B cell (primary cell): ENCODE measurements around the gene GALR3. TPM values are rescaled to one million over a fixed set of nuclear protein-coding genes. Genes with fewer than 3 reads are reported as not detected.

ENCODE experiments used
- ATAC-seq: fragments of 200-7000 bp; cut with Tn5 transposase; one replicate; pipeline ENCODE4 v1.10.0; 2021; ENCODE audit warnings: low read depth, mild to moderate bottlenecking, moderate number of reproducible peaks, moderate library complexity
- CTCF ChIA-PET: fragments of 350-600 bp; sonication (Branson Sonifier 250); formaldehyde crosslinking; loops from one replicate; lab custom pipeline; 2021; ENCODE audit warnings: antibody characterized with exemption, inconsistent platforms; lab: Charles Lee
- POLR2A ChIA-PET: fragments of 350-600 bp; sonication (Branson Sonifier 250); formaldehyde crosslinking; loops from one replicate; lab custom pipeline; 2021; ENCODE audit warnings: antibody characterized with exemption; lab: Charles Lee
- DNase-seq: peaks from one replicate; pipeline ENCODE4 v3.0.0; 2013
- H2AFZ ChIP-seq: 2 replicates; pipeline ENCODE4 v1.6.1; 2012; ENCODE audit warnings: mild to moderate bottlenecking, low read depth, low read length; ENCODE audit not compliant: insufficient read depth, poor library complexity, severe bottlenecking
- H3K27ac ChIP-seq, 2 donors: 1 replicate in 1 of 2; 2 replicates in 1 of 2; pipeline ENCODE4 v1.5.1; 2012 to 2013; ENCODE audit warnings: low read length in 2 of 2, mild to moderate bottlenecking in 2 of 2, moderate library complexity in 1 of 2
- H3K27me3 ChIP-seq, 4 experiments: fragments of 200-600 bp in 1 of 4; sonication (generic) in 1 of 4; replicated peaks in 1 of 4; 1 replicate in 2 of 4; 2 replicates in 2 of 4; pipeline versions ENCODE4 v1.6.1 to v1.7.0; 2013 to 2016; ENCODE audit warnings: low read length in 3 of 4, mild to moderate bottlenecking in 2 of 4, mixed read lengths in 1 of 4, moderate library complexity in 1 of 4; ENCODE audit not compliant: insufficient read depth in 4 of 4, control insufficient read depth in 3 of 4; ENCODE audit errors: control extremely low read depth in 1 of 4
- H3K36me3 ChIP-seq, 2 experiments: replicated peaks in 1 of 2; 1 replicate in 1 of 2; 2 replicates in 1 of 2; pipeline versions ENCODE4 v1.6.1 to v1.7.1; 2013; ENCODE audit warnings: low read length in 1 of 2; ENCODE audit not compliant: insufficient read depth in 2 of 2, control insufficient read depth in 1 of 2; ENCODE audit errors: control extremely low read depth in 1 of 2, extremely low read depth in 1 of 2
- H3K4me1 ChIP-seq, 2 donors: fragments of 200-600 bp in 1 of 2; sonication (generic) in 1 of 2; 1 replicate in 1 of 2; 2 replicates in 1 of 2; pipeline versions ENCODE4 v1.5.1 to v1.6.1; 2013 to 2017; ENCODE audit warnings: low read length in 2 of 2; ENCODE audit not compliant: control insufficient read depth in 2 of 2, insufficient read depth in 2 of 2
- H3K4me2 ChIP-seq: replicated peaks from 2 replicates; pipeline ENCODE3; 2012; ENCODE audit warnings: mild to moderate bottlenecking, low read depth, low read length; ENCODE audit not compliant: poor library complexity, severe bottlenecking
- H3K4me3 ChIP-seq, 5 experiments: fragments of 200-600 bp in 1 of 5; sonication (generic) in 1 of 5; 1 replicate in 3 of 5; 2 replicates in 2 of 5; pipeline versions ENCODE4 v1.5.1 to v1.7.0; 2011 to 2016; ENCODE audit warnings: low read length in 4 of 5, mild to moderate bottlenecking in 4 of 5, low read depth in 2 of 5, control low read depth in 1 of 5, moderate library complexity in 1 of 5; ENCODE audit not compliant: insufficient read depth in 1 of 5; ENCODE audit errors: control extremely low read depth in 1 of 5, extremely low read depth in 1 of 5
- H3K79me2 ChIP-seq: fragments of 200-600 bp; sonication (generic); one replicate; pipeline ENCODE4 v1.6.0; 2016; ENCODE audit warnings: low read length; ENCODE audit not compliant: control insufficient read depth, insufficient read depth
- H3K9ac ChIP-seq: fragments of 200-600 bp; sonication (generic); 2 replicates; pipeline ENCODE4 v1.6.1; 2017; ENCODE audit warnings: mild to moderate bottlenecking, low read length, moderate library complexity
- H3K9me3 ChIP-seq, 3 donors: one replicate each; pipeline versions ENCODE4 v1.6.1 to v1.7.1; 2013; ENCODE audit warnings: low read length in 2 of 3; ENCODE audit not compliant: control insufficient read depth in 2 of 3, insufficient read depth in 1 of 3; ENCODE audit errors: control extremely low read depth in 1 of 3
- H4K20me1 ChIP-seq: 2 replicates; pipeline ENCODE4 v1.6.0; 2012; ENCODE audit warnings: mild to moderate bottlenecking, low read length; ENCODE audit not compliant: insufficient read depth, control insufficient read depth, poor library complexity, severe bottlenecking
- H3K27ac Mint-ChIP-seq: one replicate; pipeline ENCODE4 v1.8.0; 2021; ENCODE audit warnings: mixed read lengths
- H3K27me3 Mint-ChIP-seq: one replicate; pipeline ENCODE4 v1.8.0; 2021; ENCODE audit warnings: mixed read lengths
- H3K4me1 Mint-ChIP-seq: one replicate; pipeline ENCODE4 v1.8.0; 2021; ENCODE audit warnings: mixed read lengths
- H3K4me3 Mint-ChIP-seq: one replicate; pipeline ENCODE4 v1.8.0; 2021; ENCODE audit warnings: mixed read lengths
- H3K9me3 Mint-ChIP-seq: one replicate; pipeline ENCODE4 v1.8.0; 2022; ENCODE audit warnings: mixed read lengths; ENCODE audit not compliant: insufficient read depth
- CTCF ChIP-seq: fragments of 200-600 bp; IDR thresholded peaks from one replicate; pipeline ENCODE4 v1.8.0; 2022; ENCODE audit warnings: antibody characterized with exemption, mild to moderate bottlenecking
- EZH2 ChIP-seq: IDR thresholded peaks from 2 replicates; pipeline ENCODE4 v1.6.1; 2012; ENCODE audit warnings: borderline replicate concordance, low read depth, mild to moderate bottlenecking, moderate library complexity, low read length; ENCODE audit not compliant: insufficient read depth, poor library complexity, severe bottlenecking
- WGBS: methylation state at CpG from one replicate; pipeline ENCODE4 v1.1.5; 2013; ENCODE audit warnings: missing lambda C conversion rate; ENCODE audit not compliant: insufficient coverage; 5-methylcytosine and 5-hydroxymethylcytosine counted together
- intact Hi-C: fragments of 100-400 bp; cut with micrococcal nuclease; formaldehyde crosslinking; loops from one replicate; pipeline ENCODE4 v1.10.0; 2022
- polyA plus RNA-seq: library from polyadenylated mRNA; depleted of rRNA; stranded (reverse); fragments of >200 nt; gene quantifications from 2 replicates; pipeline ENCODE4 v1.2.3, GENCODE V29; 2012
- small RNA-seq: library from RNA; depleted of rRNA; stranded (forward); fragments of <200 nt; gene quantifications from one replicate; pipeline ENCODE3, GENCODE V24; 2012; ENCODE audit warnings: low replicate concordance, low read depth; ENCODE audit not compliant: insufficient read length
- total RNA-seq, 2 donors: library from RNA; stranded (reverse); fragments of 120-200 nt in 1 of 2; gene quantifications; 1 replicate in 1 of 2; 2 replicates in 1 of 2; pipeline versions ENCODE4 v1.2.3 to v1.2.4, GENCODE V29; 2013 to 2022

The GALR3 gene
- total and polyA plus RNA-seq, 2 donors (not counting 1 experiment from before 2014, with no cell fraction given) = not detected

GRCh38 chr22:37870273-37870672 is 47.1 kb downstream of the GALR3 start:
- peaks cover 26% of the 10 kb centered on the region for H4K20me1 ChIP-seq
- H3K79me2 ChIP-seq = peaks cover 37% of the 10 kb centered on the region
- H3K27ac ChIP-seq = no peak overlapping the region
- TF ChIP-seq EZH2 (no peak), CTCF (no peak)
- WGBS = 97% methylated on average over 6 of the region's 7 CpGs
- no peaks in the 10 kb centered on the region for H3K4me1 Mint-ChIP-seq
- no peak overlapping the region for H3K27ac Mint-ChIP-seq
- no peaks in the 10 kb centered on the region for H3K27me3 Mint-ChIP-seq
- no peak overlapping the region for H3K9ac ChIP-seq
- H3K9me3 ChIP-seq = no peaks in the 10 kb centered on the region
- H3K27me3 ChIP-seq = no peaks in the 10 kb centered on the region
- ATAC-seq (no peak), DNase-seq (no peak)
- H3K4me3 Mint-ChIP-seq = no peak overlapping the region
- CTCF ChIA-PET = no interaction called here
- no peaks in the 10 kb centered on the region for H3K9me3 Mint-ChIP-seq
- POLR2A ChIA-PET = interaction anchor here (0.6 kb wide), 1 partner anchor 9 kb away, joined by 5 read pairs; no protein-coding TSS in a partner anchor
- H2AFZ ChIP-seq = no peak overlapping the region
- no peak overlapping the region for H3K4me3 ChIP-seq
- H3K36me3 ChIP-seq = peaks cover 27 to 77% of the 10 kb centered on the region in 2 experiments
- H3K4me1 ChIP-seq = no peaks in the 10 kb centered on the region
- no peak overlapping the region for H3K4me2 ChIP-seq
- intact Hi-C loops = no loop called here

Small RNAs within 50 kb of the gene (small RNA-seq; reads per million reads assigned to genes)
- gene MIR659 = not detected

Other genes with a start within 250 kb of the GALR3 start
- gene LGALS2, start 243.3 kb upstream of the GALR3 start, total RNA-seq = not detected in 2 replicates
- 3.0 TPM in 1 of 2 replicates, not detected in the other for gene LGALS2, start 243.3 kb upstream of the GALR3 start, polyA plus RNA-seq
- 146 and 154 TPM in 2 replicates for gene GGA1, start 214.5 kb upstream of the GALR3 start, total RNA-seq
- gene GGA1, start 214.5 kb upstream of the GALR3 start, polyA plus RNA-seq = 137 and 138 TPM in 2 replicates
- 41.1 and 44.0 TPM in 2 replicates for gene SH3BP1, start 183.7 kb upstream of the GALR3 start, total RNA-seq
- 61.0 and 69.7 TPM in 2 replicates for gene SH3BP1, start 183.7 kb upstream of the GALR3 start, polyA plus RNA-seq
- 16.6 and 16.9 TPM in 2 replicates for gene PDXP, start 164.7 kb upstream of the GALR3 start, total RNA-seq
- gene PDXP, start 164.7 kb upstream of the GALR3 start, polyA plus RNA-seq = 9.4 and 17.5 TPM in 2 replicates
- 106 and 107 TPM in 2 replicates for gene LGALS1, start 147.7 kb upstream of the GALR3 start, total RNA-seq
- gene LGALS1, start 147.7 kb upstream of the GALR3 start, polyA plus RNA-seq = 136 and 207 TPM in 2 replicates
- 34.7 and 38.5 TPM in 2 replicates for gene NOL12, start 137.0 kb upstream of the GALR3 start, total RNA-seq
- 43.1 and 48.5 TPM in 2 replicates for gene NOL12, start 137.0 kb upstream of the GALR3 start, polyA plus RNA-seq
- 47.2 and 47.5 TPM in 2 replicates for gene TRIOBP, start 126.3 kb upstream of the GALR3 start, total RNA-seq
- gene TRIOBP, start 126.3 kb upstream of the GALR3 start, polyA plus RNA-seq = 25.2 and 26.8 TPM in 2 replicates
- 0.47 TPM in 1 of 2 replicates, not detected in the other for gene GCAT, start 15.4 kb upstream of the GALR3 start, total RNA-seq
- gene GCAT, start 15.4 kb upstream of the GALR3 start, polyA plus RNA-seq = 0.15 TPM in 1 of 2 replicates, not detected in the other
- gene ANKRD54, start 21.0 kb downstream of the GALR3 start, total RNA-seq = 18.1 and 20.3 TPM in 2 replicates
- gene ANKRD54, start 21.0 kb downstream of the GALR3 start, polyA plus RNA-seq = 27.8 and 29.3 TPM in 2 replicates
- gene EIF3L, start 26.0 kb downstream of the GALR3 start, total RNA-seq = 526 and 560 TPM in 2 replicates
- gene EIF3L, start 26.0 kb downstream of the GALR3 start, polyA plus RNA-seq = 367 and 430 TPM in 2 replicates
- 34.6 and 34.9 TPM in 2 replicates for gene MICALL1, start 82.9 kb downstream of the GALR3 start, total RNA-seq
- gene MICALL1, start 82.9 kb downstream of the GALR3 start, polyA plus RNA-seq = 21.0 and 22.8 TPM in 2 replicates
- gene C22orf23, start 130.2 kb downstream of the GALR3 start, total RNA-seq = not detected in 2 replicates
- not detected in 2 replicates for gene C22orf23, start 130.2 kb downstream of the GALR3 start, polyA plus RNA-seq
- 39.3 and 41.8 TPM in 2 replicates for gene POLR2F, start 130.3 kb downstream of the GALR3 start, total RNA-seq
- 37.9 and 49.6 TPM in 2 replicates for gene POLR2F, start 130.3 kb downstream of the GALR3 start, polyA plus RNA-seq
- gene SOX10, start 161.2 kb downstream of the GALR3 start, total RNA-seq = not detected in 2 replicates
- gene SOX10, start 161.2 kb downstream of the GALR3 start, polyA plus RNA-seq = not detected in 2 replicates
- 30.9 and 34.2 TPM in 2 replicates for gene PICK1, start 234.0 kb downstream of the GALR3 start, total RNA-seq
- 37.4 and 47.9 TPM in 2 replicates for gene PICK1, start 234.0 kb downstream of the GALR3 start, polyA plus RNA-seq